Measurements from ENCODE around the gene EPHA7. TPM values are rescaled to one million over a fixed set of nuclear protein-coding genes. Genes with fewer than 3 reads are reported as not detected.

Gene EPHA7
- total RNA-seq, 2 donors from 2014 or later, result 0.14 to 1.8 TPM

DNA sequence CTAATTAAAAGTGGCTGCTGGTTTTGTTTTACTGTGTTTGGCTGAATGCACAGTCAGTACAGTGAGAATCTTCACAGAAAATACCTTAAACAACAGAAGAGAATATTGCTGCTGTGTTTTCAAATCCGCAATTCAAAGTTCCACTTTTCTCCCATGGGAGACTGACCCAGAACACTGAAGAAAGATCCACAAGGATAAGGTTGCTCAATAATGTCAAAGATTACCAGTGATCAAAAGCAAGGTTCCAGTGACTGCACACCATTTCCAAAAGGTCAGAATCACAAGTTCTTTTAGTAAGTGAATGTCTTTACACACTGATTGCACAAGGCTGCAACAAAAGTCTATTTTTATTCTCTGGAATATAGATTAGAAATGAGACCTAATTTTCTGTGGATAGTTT, 82.3 kb downstream of the EPHA7 start:
- Histone ChIP-seq H3K36me3 (no peaks in the 10 kb centered on the region), H3K27ac (no peak overlapping the region), H3K4me1 (ENCODE audit: control insufficient read depth in 1 of 2, low read depth in 2 of 2) (no peaks in the 10 kb centered on the region), H3K27me3 (replicated peaks; ENCODE audit: insufficient read depth) (no peaks in the 10 kb centered on the region), H3K9me3 (no peaks in the 10 kb centered on the region), H3K4me3 (no peak overlapping the region)
- DNase-seq (ENCODE audit: low spot score), result no peak
- no peak for ATAC-seq (ENCODE audit: insufficient number of reproducible peaks, low FRiP score, low read depth)
- TF ChIP-seq, protein P1, sequence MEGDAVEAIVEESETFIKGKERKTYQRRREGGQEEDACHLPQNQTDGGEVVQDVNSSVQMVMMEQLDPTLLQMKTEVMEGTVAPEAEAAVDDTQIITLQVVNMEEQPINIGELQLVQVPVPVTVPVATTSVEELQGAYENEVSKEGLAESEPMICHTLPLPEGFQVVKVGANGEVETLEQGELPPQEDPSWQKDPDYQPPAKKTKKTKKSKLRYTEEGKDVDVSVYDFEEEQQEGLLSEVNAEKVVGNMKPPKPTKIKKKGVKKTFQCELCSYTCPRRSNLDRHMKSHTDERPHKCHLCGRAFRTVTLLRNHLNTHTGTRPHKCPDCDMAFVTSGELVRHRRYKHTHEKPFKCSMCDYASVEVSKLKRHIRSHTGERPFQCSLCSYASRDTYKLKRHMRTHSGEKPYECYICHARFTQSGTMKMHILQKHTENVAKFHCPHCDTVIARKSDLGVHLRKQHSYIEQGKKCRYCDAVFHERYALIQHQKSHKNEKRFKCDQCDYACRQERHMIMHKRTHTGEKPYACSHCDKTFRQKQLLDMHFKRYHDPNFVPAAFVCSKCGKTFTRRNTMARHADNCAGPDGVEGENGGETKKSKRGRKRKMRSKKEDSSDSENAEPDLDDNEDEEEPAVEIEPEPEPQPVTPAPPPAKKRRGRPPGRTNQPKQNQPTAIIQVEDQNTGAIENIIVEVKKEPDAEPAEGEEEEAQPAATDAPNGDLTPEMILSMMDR (IDR thresholded peaks at IDR 0.05), result no peak

DNA sequence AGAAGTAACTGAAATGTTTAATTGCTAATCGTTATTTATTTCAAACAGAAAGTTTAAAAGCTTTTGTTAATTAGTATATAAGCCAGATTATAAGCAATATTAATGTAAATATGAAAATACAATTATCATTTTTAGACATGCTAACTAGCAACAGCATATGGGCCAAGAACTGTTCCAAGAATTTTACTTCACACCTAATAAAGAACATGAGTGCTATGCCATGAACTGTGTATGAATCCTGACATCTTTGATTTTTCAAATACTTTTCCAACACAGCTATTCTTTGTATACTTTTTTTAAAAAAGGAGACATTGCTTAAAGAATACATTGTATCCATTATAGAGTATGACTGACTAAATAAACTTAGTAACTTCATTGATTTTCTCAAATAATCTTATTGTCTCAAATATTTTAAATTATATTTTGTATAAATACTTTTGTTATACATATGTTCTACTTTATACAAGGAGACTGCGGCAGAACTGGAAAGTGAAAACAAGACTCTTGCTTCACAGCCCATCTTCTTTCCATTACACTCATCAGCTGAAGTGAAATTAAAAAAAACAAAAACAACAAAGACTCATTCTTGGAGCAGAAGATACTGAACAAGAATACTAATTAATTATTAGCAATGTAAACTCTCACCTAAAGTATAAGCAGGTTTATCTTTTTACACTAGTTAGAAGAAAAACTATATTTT, 89.9 kb downstream of the EPHA7 start:
- no peak overlapping the region for H3K4me3 ChIP-seq

DNA sequence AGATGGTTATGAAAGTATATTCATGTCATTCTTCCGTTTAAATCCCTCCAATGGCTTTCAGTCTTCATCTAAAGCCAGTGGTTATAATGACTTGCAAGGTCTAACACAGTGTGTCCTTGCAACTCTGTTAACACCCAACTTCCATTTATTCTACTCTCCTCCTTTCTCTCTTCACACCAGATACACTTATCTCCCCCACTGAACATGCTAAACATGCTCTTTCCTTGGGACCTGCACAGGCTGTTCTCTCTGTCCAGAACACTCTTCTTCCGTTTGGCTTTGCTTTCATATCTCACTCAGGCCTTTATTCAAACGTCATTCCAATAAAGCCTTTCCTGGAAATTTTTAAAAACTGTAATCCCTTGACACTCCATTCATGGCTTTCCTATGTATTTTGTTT, 91.5 kb downstream of the EPHA7 start:
- no peaks in the 10 kb centered on the region for H3K4me1 ChIP-seq (ENCODE audit: control insufficient read depth in 1 of 2, low read depth in 2 of 2)
- no peaks in the 10 kb centered on the region for H3K9me3 ChIP-seq
- no peak overlapping the region for H3K4me3 ChIP-seq
- H3K36me3 ChIP-seq, result no peaks in the 10 kb centered on the region
- no peak for ATAC-seq (ENCODE audit: insufficient number of reproducible peaks, low FRiP score, low read depth)
- TF ChIP-seq, protein P1 (IDR thresholded peaks at IDR 0.05), result no peak
- no peaks in the 10 kb centered on the region for H3K27me3 ChIP-seq (replicated peaks; ENCODE audit: insufficient read depth)
- DNase-seq (ENCODE audit: low spot score), result no peak
- H3K27ac ChIP-seq, result no peak overlapping the region

More for the DNA sequence above, 89.9 kb downstream of the EPHA7 start:
- no peak overlapping the region for H3K27ac ChIP-seq
- TF ChIP-seq, protein P1 (IDR thresholded peaks at IDR 0.05), result no peak
- no peaks in the 10 kb centered on the region for H3K36me3 ChIP-seq
- no peaks in the 10 kb centered on the region for H3K4me1 ChIP-seq (ENCODE audit: control insufficient read depth in 1 of 2, low read depth in 2 of 2)
- ATAC-seq (ENCODE audit: insufficient number of reproducible peaks, low FRiP score, low read depth), result no peak
- no peak for DNase-seq (ENCODE audit: low spot score)
- no peaks in the 10 kb centered on the region for H3K9me3 ChIP-seq
- no peaks in the 10 kb centered on the region for H3K27me3 ChIP-seq (replicated peaks; ENCODE audit: insufficient read depth)

DNA sequence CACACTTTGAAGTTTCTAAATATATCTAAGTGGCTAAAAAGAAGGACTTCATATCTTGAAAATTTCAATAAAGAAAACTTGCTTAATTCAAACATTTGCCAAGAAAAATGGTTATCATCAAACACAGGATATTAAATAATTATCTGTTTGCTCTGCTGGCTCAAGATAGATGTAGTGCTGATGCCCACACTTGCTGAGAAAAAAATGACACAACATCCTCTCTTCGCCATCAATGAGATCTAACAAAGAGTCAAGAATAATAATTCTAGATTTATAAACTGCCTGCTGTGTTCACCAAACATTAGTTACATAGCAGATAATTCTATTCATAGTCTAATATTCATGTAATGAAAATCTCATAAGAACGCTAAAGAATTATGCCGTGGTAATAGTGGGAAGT, 93.6 kb downstream of the EPHA7 start:
- DNase-seq (ENCODE audit: low spot score) (no peak), ATAC-seq (ENCODE audit: insufficient number of reproducible peaks, low FRiP score, low read depth) (no peak)
- Histone ChIP-seq H3K27ac (no peak overlapping the region), H3K27me3 (replicated peaks; ENCODE audit: insufficient read depth) (no peaks in the 10 kb centered on the region), H3K9me3 (no peaks in the 10 kb centered on the region), H3K4me1 (ENCODE audit: control insufficient read depth in 1 of 2, low read depth in 2 of 2) (no peaks in the 10 kb centered on the region), H3K36me3 (no peaks in the 10 kb centered on the region), H3K4me3 (no peak overlapping the region)
- TF ChIP-seq, protein P1 (IDR thresholded peaks at IDR 0.05), result no peak

DNA sequence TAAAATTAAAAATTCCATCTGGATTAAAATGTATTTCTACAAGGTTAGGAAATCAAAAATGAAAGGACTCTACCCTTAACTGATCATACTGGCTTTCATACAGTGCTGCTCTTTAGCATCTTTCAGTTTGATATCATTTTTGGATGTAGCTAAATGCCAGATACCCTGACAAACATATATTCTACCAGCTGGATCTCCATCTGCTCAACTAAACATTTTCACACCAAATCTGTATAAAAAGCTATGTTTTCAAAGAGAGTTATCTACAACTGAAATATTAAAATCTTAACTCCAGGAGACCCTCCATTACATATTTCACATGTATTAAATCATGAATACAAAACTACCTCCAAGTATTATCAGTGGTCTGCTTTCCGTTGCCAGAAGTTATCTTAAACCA, 95.7 kb downstream of the EPHA7 start:
- ATAC-seq (ENCODE audit: insufficient number of reproducible peaks, low FRiP score, low read depth) (no peak), DNase-seq (ENCODE audit: low spot score) (no peak)
- no peak overlapping the region for H3K27ac ChIP-seq
- TF ChIP-seq, protein P1 (IDR thresholded peaks at IDR 0.05), result no peak
- H3K4me1 ChIP-seq (ENCODE audit: control insufficient read depth in 1 of 2, low read depth in 2 of 2), result no peaks in the 10 kb centered on the region
- no peaks in the 10 kb centered on the region for H3K27me3 ChIP-seq (replicated peaks; ENCODE audit: insufficient read depth)
- H3K36me3 ChIP-seq, result no peaks in the 10 kb centered on the region
- no peak overlapping the region for H3K4me3 ChIP-seq
- no peaks in the 10 kb centered on the region for H3K9me3 ChIP-seq
